BLaER1 (cell line): ENCODE measurements around the gene STEAP3.

Experiments
- H3K27ac ChIP-seq: shearing (Covaris generic); formaldehyde crosslinking; 2 replicates; pipeline ENCODE4 v1.8.1; 2022
- H3K27me3 ChIP-seq: shearing (Covaris generic); formaldehyde crosslinking; 2 replicates; pipeline ENCODE4 v1.8.1; 2022
- H3K36me3 ChIP-seq: shearing (Covaris generic); formaldehyde crosslinking; 2 replicates; pipeline ENCODE4 v1.8.1; 2022
- H3K4me1 ChIP-seq: shearing (Covaris generic); formaldehyde crosslinking; 2 replicates; pipeline ENCODE4 v1.8.1; 2022
- H3K4me2 ChIP-seq: shearing (Covaris generic); formaldehyde crosslinking; 2 replicates; pipeline ENCODE4 v1.8.1; 2022
- H3K4me3 ChIP-seq: shearing (Covaris generic); formaldehyde crosslinking; 2 replicates; pipeline ENCODE4 v1.8.1; 2022
- H3K9ac ChIP-seq: shearing (Covaris generic); formaldehyde crosslinking; 2 replicates; pipeline ENCODE4 v1.8.1; 2022
- H3K9me3 ChIP-seq: shearing (Covaris generic); formaldehyde crosslinking; 2 replicates; pipeline ENCODE4 v1.8.1; 2022
- H4K20me1 ChIP-seq: shearing (Covaris generic); formaldehyde crosslinking; 2 replicates; pipeline ENCODE4 v1.8.1; 2022
- Cebpa-rat ChIP-seq: shearing (Covaris generic); IDR thresholded peaks from 2 replicates; pipeline ENCODE4 v1.8.1; 2022

STEAP3 gene

GRCh38 chr2:119233326-119234020, 9.8 kb downstream of the STEAP3 start:
- Histone ChIP-seq H3K4me3 (no peak overlapping the region), H3K36me3 (no peaks in the 10 kb centered on the region), H3K27ac (no peak overlapping the region), H3K4me2 (no peak overlapping the region), H3K9ac (no peak overlapping the region), H4K20me1 (peaks cover 24% of the 10 kb centered on the region; the same call in 1 of the 2 replicates), H3K4me1 (peaks cover 15% of the 10 kb centered on the region), H3K27me3 (no peaks in the 10 kb centered on the region), H3K9me3 (no peaks in the 10 kb centered on the region)
- TF ChIP-seq Cebpa-rat = no peak

DNA sequence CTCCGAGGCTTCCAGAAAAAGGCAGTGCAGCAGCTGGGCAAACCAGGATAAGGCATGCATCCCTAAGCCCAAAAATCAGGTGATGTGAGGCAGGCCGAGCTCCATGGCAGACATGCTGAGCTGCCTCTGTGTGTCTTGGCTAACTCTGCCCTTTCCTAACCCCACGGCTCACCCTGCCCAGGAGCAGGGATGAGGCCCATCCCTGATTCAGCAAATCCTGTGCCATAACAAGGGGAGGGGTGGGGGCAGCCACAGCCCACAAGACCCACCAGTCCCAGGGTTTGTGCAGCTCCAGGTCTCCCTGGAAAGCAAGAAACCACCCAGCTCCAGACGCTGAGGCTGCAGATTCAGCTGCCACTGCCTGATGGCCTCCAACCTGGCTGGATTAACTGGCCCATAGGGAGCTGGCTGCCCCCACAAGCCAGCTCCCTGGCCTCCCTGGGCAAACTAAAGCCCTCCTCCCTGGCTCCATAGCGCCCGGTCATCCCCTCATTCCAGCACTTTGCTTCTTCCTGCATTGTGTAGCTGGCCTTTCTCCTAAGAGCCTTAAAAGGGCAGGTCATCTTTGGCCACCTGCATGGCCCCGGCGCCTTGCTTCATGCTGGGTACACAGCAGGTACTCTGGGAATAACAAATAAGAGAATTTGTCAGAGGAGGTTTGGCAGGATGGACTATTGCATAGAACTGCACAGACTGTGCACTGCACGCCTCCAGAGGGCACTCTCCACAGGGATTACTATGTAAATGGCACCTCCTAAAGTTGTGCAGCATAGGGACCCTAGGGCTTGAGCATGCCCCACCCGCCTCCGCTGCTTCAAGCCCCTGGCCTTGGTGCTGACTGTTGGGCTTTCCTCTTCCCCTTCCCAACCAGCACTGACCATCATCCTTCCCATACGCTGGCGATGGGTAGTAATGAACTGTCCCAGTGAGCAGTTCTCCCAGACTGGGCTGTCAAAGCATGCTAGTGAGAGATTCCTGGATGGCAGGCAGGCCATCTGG, 10.7 kb downstream of the STEAP3 start:
- H3K27me3 ChIP-seq = no peaks in the 10 kb centered on the region
- no peak overlapping the region for H3K27ac ChIP-seq
- no peak overlapping the region for H3K4me3 ChIP-seq
- no peaks in the 10 kb centered on the region for H3K9me3 ChIP-seq
- no peak for TF ChIP-seq Cebpa-rat
- H3K4me1 ChIP-seq = peaks cover 20% of the 10 kb centered on the region
- peaks cover 24% of the 10 kb centered on the region; the same call in 1 of the 2 replicates for H4K20me1 ChIP-seq
- no peak overlapping the region for H3K9ac ChIP-seq
- no peaks in the 10 kb centered on the region for H3K36me3 ChIP-seq
- H3K4me2 ChIP-seq = no peak overlapping the region

GRCh38 chr2:119236796-119237195, 13.2 kb downstream of the STEAP3 start:
- Histone ChIP-seq H3K4me2 (no peak overlapping the region), H3K27ac (no peak overlapping the region), H3K4me1 (peaks cover 31% of the 10 kb centered on the region), H4K20me1 (peaks cover 24% of the 10 kb centered on the region; the same call in 1 of the 2 replicates), H3K9ac (no peak overlapping the region), H3K36me3 (no peaks in the 10 kb centered on the region), H3K4me3 (no peak overlapping the region), H3K27me3 (no peaks in the 10 kb centered on the region), H3K9me3 (no peaks in the 10 kb centered on the region)
- no peak for TF ChIP-seq Cebpa-rat

DNA sequence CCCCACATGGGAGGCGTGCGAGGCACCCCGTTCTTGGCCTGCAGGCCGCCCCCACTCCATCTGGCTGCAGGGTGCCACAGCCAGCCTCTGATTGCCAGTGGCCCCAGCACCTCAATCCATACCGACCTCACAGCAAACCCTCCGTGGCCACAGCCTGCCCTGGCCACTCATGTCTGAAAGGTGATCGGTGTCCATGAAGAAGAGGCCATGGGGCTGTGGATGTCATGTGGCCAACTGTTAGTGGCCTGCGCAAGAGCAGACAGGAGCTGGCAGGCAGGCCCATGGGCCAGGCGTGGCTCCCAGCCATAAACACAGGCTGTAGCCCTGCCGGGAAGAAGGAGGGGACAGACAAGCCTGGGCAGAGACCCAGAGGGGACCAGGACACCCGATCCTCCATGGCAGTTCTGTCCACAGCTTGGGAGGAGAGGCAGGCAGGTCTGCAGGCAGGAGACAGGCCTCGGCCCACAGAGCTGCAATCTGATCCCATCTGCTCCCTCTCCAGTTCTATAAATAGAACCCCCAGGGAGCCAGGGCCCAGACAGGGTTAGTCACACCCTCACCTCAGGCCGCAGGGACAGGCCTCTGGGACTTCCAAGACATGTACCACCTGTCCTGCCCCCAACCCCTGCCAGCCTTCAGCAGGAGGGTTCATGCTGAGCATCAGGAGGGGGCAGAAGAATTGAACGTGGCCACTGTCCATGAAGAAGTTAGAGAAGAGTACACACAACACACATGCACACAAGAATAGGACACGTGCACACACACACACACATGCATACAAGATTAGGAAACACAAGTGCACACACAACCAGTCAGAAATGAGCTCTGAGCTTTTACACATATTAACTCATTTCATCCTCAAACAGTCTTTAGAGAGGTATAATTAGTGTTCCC, 16.9 kb downstream of the STEAP3 start:
- Histone ChIP-seq H3K9ac (peak overlapping the region; percentile 61), H3K9me3 (peaks cover 2% of the 10 kb centered on the region), H4K20me1 (peaks cover 3% of the 10 kb centered on the region; the same call in 1 of the 2 replicates), H3K4me2 (peak overlapping the region; percentile 67), H3K27ac (peak overlapping the region; percentile 73), H3K36me3 (peaks cover 4% of the 10 kb centered on the region), H3K4me3 (no peak overlapping the region), H3K4me1 (peaks cover 31% of the 10 kb centered on the region), H3K27me3 (no peaks in the 10 kb centered on the region)
- no peak for TF ChIP-seq Cebpa-rat

DNA sequence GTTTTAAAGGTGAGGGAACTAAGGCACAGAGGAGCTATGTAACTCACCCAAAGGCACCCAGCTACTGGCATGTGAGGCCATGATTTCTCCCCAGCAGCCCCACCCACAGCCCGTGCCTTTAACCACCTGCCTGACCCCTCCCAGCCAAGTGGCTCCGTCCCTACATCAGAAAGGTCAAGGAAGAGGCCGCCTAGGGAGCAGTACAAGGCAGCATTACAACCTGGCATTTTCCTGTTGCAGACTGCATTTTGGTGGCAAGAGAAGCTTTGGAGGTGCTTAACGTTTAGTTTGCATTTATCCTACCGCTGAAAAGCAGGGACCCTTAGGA, 17.5 kb downstream of the STEAP3 start:
- TF ChIP-seq Cebpa-rat = no peak
- no peak overlapping the region for H3K4me2 ChIP-seq
- H3K4me1 ChIP-seq = peaks cover 31% of the 10 kb centered on the region
- H3K27ac ChIP-seq = no peak overlapping the region
- H4K20me1 ChIP-seq = no peaks in the 10 kb centered on the region
- H3K9me3 ChIP-seq = peaks cover 8% of the 10 kb centered on the region
- H3K27me3 ChIP-seq = no peaks in the 10 kb centered on the region
- H3K36me3 ChIP-seq = peaks cover 10% of the 10 kb centered on the region
- no peak overlapping the region for H3K4me3 ChIP-seq
- no peak overlapping the region for H3K9ac ChIP-seq

GRCh38 chr2:119242276-119243119, 18.9 kb downstream of the STEAP3 start:
- H3K9ac ChIP-seq = no peak overlapping the region
- no peak overlapping the region for H3K27ac ChIP-seq
- peaks cover 23% of the 10 kb centered on the region for H3K36me3 ChIP-seq
- no peak overlapping the region for H3K4me2 ChIP-seq
- H3K4me3 ChIP-seq = no peak overlapping the region
- peaks cover 26% of the 10 kb centered on the region for H3K4me1 ChIP-seq
- H4K20me1 ChIP-seq = no peaks in the 10 kb centered on the region
- no peak for TF ChIP-seq Cebpa-rat
- no peaks in the 10 kb centered on the region for H3K27me3 ChIP-seq
- peaks cover 9% of the 10 kb centered on the region for H3K9me3 ChIP-seq

- H3K9ac ChIP-seq = no peak overlapping the region
- H3K4me1 ChIP-seq = peaks cover 15% of the 10 kb centered on the region
- H4K20me1 ChIP-seq = no peaks in the 10 kb centered on the region
- H3K36me3 ChIP-seq = peaks cover 30% of the 10 kb centered on the region
- no peaks in the 10 kb centered on the region for H3K27me3 ChIP-seq
- H3K9me3 ChIP-seq = peaks cover 9% of the 10 kb centered on the region
- H3K4me3 ChIP-seq = no peak overlapping the region
- H3K4me2 ChIP-seq = no peak overlapping the region
- TF ChIP-seq Cebpa-rat = no peak
- no peak overlapping the region for H3K27ac ChIP-seq
Measured at GRCh38 chr2:119243621-119244020, 20.0 kb downstream of the STEAP3 start.

DNA sequence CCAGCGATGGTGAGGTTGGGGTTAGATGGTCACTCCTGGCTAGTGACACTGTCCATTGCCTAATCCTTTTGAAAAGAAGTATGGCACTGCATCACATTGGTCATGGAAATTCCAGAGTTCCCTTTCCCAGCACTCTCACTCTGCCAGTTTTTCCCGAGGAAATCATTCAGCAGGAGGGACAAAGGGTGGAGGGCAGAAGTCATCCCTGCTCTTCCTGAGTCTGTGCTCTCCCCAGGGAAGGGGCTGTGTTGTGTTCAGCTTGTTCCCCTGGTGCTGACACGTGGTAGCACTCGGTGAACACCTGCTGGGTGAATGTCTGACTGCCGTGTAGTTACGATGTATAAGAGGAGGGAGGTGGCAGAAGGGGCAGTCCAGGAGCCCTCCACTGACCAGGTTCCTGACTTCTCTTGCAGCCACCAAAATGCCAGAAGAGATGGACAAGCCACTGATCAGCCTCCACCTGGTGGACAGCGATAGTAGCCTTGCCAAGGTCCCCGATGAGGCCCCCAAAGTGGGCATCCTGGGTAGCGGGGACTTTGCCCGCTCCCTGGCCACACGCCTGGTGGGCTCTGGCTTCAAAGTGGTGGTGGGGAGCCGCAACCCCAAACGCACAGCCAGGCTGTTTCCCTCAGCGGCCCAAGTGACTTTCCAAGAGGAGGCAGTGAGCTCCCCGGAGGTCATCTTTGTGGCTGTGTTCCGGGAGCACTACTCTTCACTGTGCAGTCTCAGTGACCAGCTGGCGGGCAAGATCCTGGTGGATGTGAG, 21.6 kb downstream of the STEAP3 start:
- H4K20me1 ChIP-seq = no peaks in the 10 kb centered on the region
- no peaks in the 10 kb centered on the region for H3K27me3 ChIP-seq
- H3K4me1 ChIP-seq = peaks cover 10% of the 10 kb centered on the region

More for the DNA sequence above, 21.6 kb downstream of the STEAP3 start:
- no peak overlapping the region for H3K4me2 ChIP-seq
- no peak overlapping the region for H3K9ac ChIP-seq
- TF ChIP-seq Cebpa-rat = no peak
- H3K4me3 ChIP-seq = no peak overlapping the region
- H3K36me3 ChIP-seq = peaks cover 37% of the 10 kb centered on the region
- H3K9me3 ChIP-seq = peaks cover 9% of the 10 kb centered on the region
- no peak overlapping the region for H3K27ac ChIP-seq
